ENCODE data around the gene NAA80.

GRCh38 chr3:50279255-50280016 is 19.8 kb downstream of the NAA80 start:
- TF ChIP-seq POLR2A (IDR thresholded peaks at IDR 0.05): no peak
- TF ChIP-seq, protein P1, sequence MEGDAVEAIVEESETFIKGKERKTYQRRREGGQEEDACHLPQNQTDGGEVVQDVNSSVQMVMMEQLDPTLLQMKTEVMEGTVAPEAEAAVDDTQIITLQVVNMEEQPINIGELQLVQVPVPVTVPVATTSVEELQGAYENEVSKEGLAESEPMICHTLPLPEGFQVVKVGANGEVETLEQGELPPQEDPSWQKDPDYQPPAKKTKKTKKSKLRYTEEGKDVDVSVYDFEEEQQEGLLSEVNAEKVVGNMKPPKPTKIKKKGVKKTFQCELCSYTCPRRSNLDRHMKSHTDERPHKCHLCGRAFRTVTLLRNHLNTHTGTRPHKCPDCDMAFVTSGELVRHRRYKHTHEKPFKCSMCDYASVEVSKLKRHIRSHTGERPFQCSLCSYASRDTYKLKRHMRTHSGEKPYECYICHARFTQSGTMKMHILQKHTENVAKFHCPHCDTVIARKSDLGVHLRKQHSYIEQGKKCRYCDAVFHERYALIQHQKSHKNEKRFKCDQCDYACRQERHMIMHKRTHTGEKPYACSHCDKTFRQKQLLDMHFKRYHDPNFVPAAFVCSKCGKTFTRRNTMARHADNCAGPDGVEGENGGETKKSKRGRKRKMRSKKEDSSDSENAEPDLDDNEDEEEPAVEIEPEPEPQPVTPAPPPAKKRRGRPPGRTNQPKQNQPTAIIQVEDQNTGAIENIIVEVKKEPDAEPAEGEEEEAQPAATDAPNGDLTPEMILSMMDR (IDR thresholded peaks at IDR 0.05): no peak

Measured in lower leg skin (tissue), 3 donors.